Testis (tissue), 2 donors: Measurements from ENCODE around the gene SMYD5.

Source experiments
- POLR2A ChIP-seq: fragments of 450-650 bp; IDR thresholded peaks from one replicate; pipeline ENCODE4 v1.6.1; 2017; ENCODE audit warnings: antibody characterized with exemption, mild to moderate bottlenecking, moderate library complexity
- TF ChIP-seq, protein P1 (sequence below), 3 experiments: fragments of 450-650 bp in 2 of 3; fragments of 200-600 bp in 1 of 3; sonication (generic) in 1 of 3; IDR thresholded peaks; one replicate each; pipeline ENCODE4 v1.5.1; 2016 to 2019; ENCODE audit warnings: antibody characterized with exemption in 3 of 3, mild to moderate bottlenecking in 2 of 3, moderate library complexity in 1 of 3

DNA sequence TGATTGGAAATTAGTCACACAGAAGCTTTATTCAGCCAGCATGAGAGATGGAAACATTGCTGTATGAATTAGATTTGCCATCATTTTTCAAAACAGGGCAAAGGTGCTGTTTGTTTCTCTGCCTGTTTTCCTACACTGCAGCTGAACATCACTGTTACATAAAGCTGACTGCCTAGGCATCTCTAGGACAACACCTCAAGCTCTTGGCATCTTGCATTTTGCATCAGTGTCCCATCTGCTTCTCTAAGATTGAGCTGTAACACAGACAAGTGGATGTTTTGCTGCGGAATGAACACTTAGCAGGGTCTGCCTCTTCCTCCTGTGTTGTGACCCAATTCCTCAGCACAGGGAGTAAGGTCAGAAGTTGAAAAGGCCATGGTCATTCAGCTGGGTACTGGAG is 24.9 kb downstream of the SMYD5 start:
- TF ChIP-seq, protein P1, sequence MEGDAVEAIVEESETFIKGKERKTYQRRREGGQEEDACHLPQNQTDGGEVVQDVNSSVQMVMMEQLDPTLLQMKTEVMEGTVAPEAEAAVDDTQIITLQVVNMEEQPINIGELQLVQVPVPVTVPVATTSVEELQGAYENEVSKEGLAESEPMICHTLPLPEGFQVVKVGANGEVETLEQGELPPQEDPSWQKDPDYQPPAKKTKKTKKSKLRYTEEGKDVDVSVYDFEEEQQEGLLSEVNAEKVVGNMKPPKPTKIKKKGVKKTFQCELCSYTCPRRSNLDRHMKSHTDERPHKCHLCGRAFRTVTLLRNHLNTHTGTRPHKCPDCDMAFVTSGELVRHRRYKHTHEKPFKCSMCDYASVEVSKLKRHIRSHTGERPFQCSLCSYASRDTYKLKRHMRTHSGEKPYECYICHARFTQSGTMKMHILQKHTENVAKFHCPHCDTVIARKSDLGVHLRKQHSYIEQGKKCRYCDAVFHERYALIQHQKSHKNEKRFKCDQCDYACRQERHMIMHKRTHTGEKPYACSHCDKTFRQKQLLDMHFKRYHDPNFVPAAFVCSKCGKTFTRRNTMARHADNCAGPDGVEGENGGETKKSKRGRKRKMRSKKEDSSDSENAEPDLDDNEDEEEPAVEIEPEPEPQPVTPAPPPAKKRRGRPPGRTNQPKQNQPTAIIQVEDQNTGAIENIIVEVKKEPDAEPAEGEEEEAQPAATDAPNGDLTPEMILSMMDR (IDR thresholded peaks at IDR 0.05) = no peak
- TF ChIP-seq POLR2A = no peak
